GM15510 (cell line): ENCODE measurements around the gene ATG5.

Experiments
- POLR2A ChIP-seq: IDR thresholded peaks from 3 replicates; pipeline ENCODE4 v1.6.1; 2011; ENCODE audit warnings: borderline replicate concordance; ENCODE audit not compliant: insufficient read length; ENCODE audit errors: extremely low read depth

Gene ATG5

GRCh38 chr6:106325336-106326178 lies at the start of gene ATG5:
Gene ATG5 (minus strand): TSS chr6:106325760. CDS start chr6:106316208, 9,552 bp downstream.
- peak; percentile 84 for TF ChIP-seq POLR2A

GRCh38 chr6:106373502-106374239 lies 48.1 kb upstream of the ATG5 start:
- TF ChIP-seq POLR2A = no peak

- TF ChIP-seq POLR2A = no peak
Observed at GRCh38 chr6:106372838-106373501, 47.4 kb upstream of the ATG5 start.

- no peak for TF ChIP-seq POLR2A
Observed at GRCh38 chr6:106370639-106371038, 45.1 kb upstream of the ATG5 start.

GRCh38 chr6:106369739-106370138 lies 44.2 kb upstream of the ATG5 start:
- no peak for TF ChIP-seq POLR2A

GRCh38 chr6:106363401-106364138 lies 38.0 kb upstream of the ATG5 start:
- no peak for TF ChIP-seq POLR2A

- no peak for TF ChIP-seq POLR2A
Observed at GRCh38 chr6:106360989-106361430, 35.5 kb upstream of the ATG5 start.

GRCh38 chr6:106360410-106360988 lies 34.9 kb upstream of the ATG5 start, which contains the start of gene CRYBG1:
Gene CRYBG1 (plus strand): TSS chr6:106360717. CDS start chr6:106360909, 192 bp downstream.
- no peak for TF ChIP-seq POLR2A

- no peak for TF ChIP-seq POLR2A
Observed at GRCh38 chr6:106359959-106360409, 34.4 kb upstream of the ATG5 start.

- no peak for TF ChIP-seq POLR2A
Observed at GRCh38 chr6:106356378-106356777, 30.8 kb upstream of the ATG5 start.

GRCh38 chr6:106347219-106347618 lies 21.7 kb upstream of the ATG5 start:
- TF ChIP-seq POLR2A = no peak

GRCh38 chr6:106339334-106340029 lies 13.9 kb upstream of the ATG5 start:
- no peak for TF ChIP-seq POLR2A
